AG04449 (cell line): ENCODE data around the gene TAGLN2.

ENCODE experiments used
- CTCF ChIA-PET: fragments of 350-600 bp; formaldehyde crosslinking; extraction: SDS; loops from one replicate; lab custom pipeline; 2021; ENCODE audit warnings: antibody characterized with exemption; lab: Yijun Ruan, JAX
- POLR2A ChIA-PET: fragments of 400-600, 350-600 bp; formaldehyde crosslinking; extraction: SDS; loops from one replicate; lab custom pipeline; 2020; ENCODE audit warnings: antibody characterized with exemption, inconsistent platforms; lab: Yijun Ruan, JAX
- DNase-seq: peaks from one replicate; pipeline ENCODE4 v3.0.0-alpha.2; 2010; ENCODE audit warnings: low read depth, low spot score
- H3K4me3 ChIP-seq: 2 replicates; pipeline ENCODE4 v1.5.1; 2011; ENCODE audit warnings: low read depth, mild to moderate bottlenecking, control low read depth, low read length
- TF ChIP-seq, protein P1 (sequence below): IDR thresholded peaks from one replicate; pipeline ENCODE4 v1.5.1; 2011; ENCODE audit warnings: mild to moderate bottlenecking, moderate library complexity, low read length, control low read depth, inconsistent platforms; ENCODE audit not compliant: insufficient read depth; ENCODE audit errors: missing control alignments

Gene TAGLN2

DNA sequence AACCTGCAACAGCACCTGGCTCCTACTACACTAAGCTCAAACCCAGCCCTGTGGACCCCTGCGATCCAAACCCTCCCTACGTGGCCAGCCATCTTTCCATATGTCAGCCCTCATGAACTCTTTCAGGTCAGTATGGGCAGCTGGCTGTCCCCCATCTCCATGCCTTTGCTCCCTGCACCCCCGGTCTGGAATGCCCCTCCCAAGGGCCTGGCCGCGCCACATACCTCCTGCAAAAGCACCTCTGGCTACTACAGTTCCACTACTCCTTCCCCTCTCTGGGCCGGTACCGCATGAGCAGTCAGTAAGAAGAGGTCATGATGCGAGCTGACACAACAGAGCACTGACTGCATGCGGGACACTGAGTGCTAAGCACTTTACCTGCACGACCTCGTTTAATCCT lies 10.0 kb upstream of the TAGLN2 start:
- ChIA-PET POLR2A (no interaction called here), CTCF (interaction anchor here (0.9 to 23.7 kb wide), 14 partner anchors 9 to 150 kb away, joined by 3 to 1031 read pairs (median 6); partner anchors contain the start of genes IGSF9, PIGM, SLAMF9 and TAGLN2)
- no peak for DNase-seq
- TF ChIP-seq, protein P1, sequence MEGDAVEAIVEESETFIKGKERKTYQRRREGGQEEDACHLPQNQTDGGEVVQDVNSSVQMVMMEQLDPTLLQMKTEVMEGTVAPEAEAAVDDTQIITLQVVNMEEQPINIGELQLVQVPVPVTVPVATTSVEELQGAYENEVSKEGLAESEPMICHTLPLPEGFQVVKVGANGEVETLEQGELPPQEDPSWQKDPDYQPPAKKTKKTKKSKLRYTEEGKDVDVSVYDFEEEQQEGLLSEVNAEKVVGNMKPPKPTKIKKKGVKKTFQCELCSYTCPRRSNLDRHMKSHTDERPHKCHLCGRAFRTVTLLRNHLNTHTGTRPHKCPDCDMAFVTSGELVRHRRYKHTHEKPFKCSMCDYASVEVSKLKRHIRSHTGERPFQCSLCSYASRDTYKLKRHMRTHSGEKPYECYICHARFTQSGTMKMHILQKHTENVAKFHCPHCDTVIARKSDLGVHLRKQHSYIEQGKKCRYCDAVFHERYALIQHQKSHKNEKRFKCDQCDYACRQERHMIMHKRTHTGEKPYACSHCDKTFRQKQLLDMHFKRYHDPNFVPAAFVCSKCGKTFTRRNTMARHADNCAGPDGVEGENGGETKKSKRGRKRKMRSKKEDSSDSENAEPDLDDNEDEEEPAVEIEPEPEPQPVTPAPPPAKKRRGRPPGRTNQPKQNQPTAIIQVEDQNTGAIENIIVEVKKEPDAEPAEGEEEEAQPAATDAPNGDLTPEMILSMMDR: no peak
- H3K4me3 ChIP-seq: no peak overlapping the region

DNA sequence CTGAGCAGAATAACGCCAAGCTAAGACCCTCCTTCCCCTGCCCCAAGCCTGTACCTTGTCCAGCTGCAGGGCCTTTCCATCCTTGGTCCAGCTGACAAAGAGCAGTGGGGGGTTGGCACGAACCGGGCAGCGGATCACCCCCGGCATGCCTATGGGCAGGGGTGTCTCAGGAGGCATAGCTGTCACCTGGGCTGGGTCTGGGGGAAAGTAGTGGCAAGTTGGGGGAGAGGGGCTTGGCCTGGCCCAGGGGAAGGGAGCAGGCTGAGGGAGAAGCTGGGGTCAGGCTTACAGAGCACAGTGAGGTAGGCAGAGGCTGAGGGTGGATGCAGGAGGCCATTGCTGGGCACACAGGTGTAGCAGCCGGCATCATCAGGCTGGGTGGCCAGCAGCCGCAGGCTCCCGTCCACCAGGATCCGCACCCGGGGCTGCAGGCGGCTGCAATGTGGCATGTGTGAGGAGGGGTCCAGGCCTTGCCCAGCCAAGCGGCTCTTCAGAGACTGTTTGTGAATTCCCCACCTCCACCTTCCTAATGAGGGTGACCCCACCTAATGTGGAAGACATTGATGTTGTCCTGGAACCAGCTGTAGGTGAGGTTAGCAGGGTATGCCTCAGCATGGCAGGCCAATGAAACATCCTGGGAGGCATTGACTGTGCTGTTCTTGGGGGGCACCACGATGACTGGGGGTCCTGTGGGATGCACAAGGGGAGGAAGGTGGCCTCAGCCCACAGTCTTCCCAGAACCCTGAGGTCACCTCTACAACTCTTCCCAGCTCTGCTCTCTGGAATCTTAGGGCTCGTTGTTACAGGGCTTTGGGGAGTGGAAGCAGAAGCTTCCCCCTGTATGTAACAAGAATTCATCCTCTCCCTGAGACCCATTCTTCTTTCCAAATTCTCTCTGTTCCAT lies 9.1 kb upstream of the TAGLN2 start:
- CTCF ChIA-PET: interaction anchor here (1.1 to 23.7 kb wide), 11 partner anchors 8 to 145 kb away, joined by 3 to 1031 read pairs (median 9); partner anchors contain the start of genes CFAP45, IGSF9, SLAMF9 and TAGLN2
- POLR2A ChIA-PET: interaction anchor here (1.0 to 1.2 kb wide), 2 partner anchors 9 to 11 kb away, joined by 3 to 4 read pairs; partner anchors contain the start of gene TAGLN2
- DNase-seq: no peak
- no peak overlapping the region for H3K4me3 ChIP-seq
- TF ChIP-seq, protein P1: no peak

DNA sequence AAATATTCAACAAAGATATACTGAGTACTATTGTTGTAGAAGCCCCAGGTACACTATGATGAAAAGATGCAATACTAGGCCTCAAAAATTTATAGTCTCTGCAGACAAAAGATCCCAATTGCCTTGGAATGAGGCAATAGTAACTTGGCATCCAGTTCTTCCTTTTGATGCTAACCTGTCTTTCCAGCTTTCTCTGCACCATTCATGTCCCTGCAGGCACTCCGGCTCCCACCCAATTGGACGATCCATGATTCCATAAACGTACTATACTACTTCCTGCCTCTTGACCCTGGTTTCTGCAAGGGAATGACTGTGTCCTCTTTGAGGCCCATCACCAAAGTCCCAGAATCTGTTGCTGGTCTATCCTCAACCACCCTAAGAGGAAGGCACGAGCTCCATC lies 8.0 kb upstream of the TAGLN2 start:
- POLR2A ChIA-PET: interaction anchor here (1.0 to 1.2 kb wide), 2 partner anchors 8 to 10 kb away, joined by 3 to 4 read pairs; partner anchors contain the start of gene TAGLN2
- CTCF ChIA-PET: interaction anchor here (0.6 to 23.7 kb wide), 8 partner anchors 7 to 153 kb away, joined by 3 to 1031 read pairs (median 9); partner anchors contain the start of genes DUSP23, IGSF9, SLAMF9 and TAGLN2

DNA sequence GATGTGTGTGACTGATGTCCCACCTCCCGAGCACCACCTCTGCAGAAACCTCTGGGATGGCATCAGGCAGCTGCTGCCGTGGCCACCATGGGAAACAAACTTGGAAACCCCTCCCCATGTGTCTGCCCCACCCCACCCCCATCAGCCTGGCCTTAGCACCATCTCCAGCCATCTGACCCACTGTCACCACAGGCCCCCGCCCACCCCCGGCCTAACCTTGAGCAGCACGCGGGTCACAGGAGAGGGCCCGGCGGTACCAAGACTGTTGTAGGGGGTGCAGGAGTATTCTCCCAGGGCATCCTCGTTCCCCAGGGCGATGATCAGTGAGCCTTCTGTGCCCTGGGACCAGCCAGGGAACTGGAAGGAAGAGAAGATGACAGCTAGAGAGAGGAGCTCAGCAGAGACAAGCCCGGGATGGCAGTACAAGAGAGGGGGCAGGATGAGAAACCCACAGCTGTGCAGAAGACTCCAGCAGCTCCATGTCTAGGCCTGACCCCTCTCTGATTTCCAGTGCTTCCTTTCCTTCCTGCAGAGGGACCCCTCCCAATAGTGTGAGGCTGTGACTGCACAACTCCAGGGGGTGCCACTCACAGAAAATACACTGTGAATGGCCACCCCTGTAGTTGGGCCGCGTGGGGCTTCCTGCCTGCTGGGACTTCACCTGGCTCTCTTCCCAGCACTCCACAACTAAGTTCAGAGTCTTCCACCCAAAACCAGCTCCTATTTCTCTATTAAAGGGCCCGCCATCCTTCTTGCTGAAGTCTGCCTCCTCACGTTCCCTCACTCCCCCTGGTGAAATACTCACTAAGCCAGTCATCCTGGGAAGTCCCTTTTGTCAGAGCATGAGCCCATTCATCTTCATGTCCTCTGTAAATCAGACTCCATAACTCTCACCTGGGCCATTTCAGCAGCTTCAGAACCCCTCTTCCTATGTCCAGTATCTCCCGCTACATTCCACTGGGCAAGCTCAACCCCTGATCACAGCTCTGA lies 7.3 kb upstream of the TAGLN2 start:
- no peak for DNase-seq
- CTCF ChIA-PET: interaction anchor here (0.6 to 23.7 kb wide), 8 partner anchors 7 to 152 kb away, joined by 3 to 1031 read pairs (median 9); partner anchors contain the start of genes DUSP23, IGSF9, SLAMF9 and TAGLN2
- POLR2A ChIA-PET: interaction anchor here (1.0 to 1.2 kb wide), 2 partner anchors 7 to 9 kb away, joined by 3 to 4 read pairs; partner anchors contain the start of gene TAGLN2
- no peak overlapping the region for H3K4me3 ChIP-seq
- TF ChIP-seq, protein P1: no peak

More for the DNA sequence above, 8.0 kb upstream of the TAGLN2 start:
- H3K4me3 ChIP-seq: no peak overlapping the region
- no peak for DNase-seq
- TF ChIP-seq, protein P1: no peak

DNA sequence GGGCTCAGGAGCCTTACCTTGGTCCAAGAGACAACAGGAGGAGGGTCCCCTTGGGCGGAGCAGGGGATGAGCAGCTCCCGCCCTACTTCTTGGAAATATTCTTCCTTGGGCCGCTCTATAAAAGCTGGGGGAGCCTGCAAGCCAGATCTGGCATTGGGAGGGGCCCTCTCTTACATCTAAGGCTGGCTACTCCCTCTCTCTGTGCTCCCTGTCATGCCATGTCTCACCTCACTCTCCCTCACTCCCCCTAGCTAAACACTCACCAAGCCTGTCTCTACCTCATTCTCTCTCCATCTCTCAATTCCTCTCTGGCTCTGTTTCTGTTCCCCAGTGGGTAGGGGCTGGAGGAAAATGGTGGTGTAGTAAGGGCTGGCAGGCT lies 6.5 kb upstream of the TAGLN2 start:
- TF ChIP-seq, protein P1: no peak
- POLR2A ChIA-PET: no interaction called here
- CTCF ChIA-PET: interaction anchor here (1.9 to 23.7 kb wide), 3 partner anchors 21 to 133 kb away, joined by 5 to 1031 read pairs (median 161); partner anchors contain the start of genes IGSF9 and SLAMF9

More for the DNA sequence above, 6.5 kb upstream of the TAGLN2 start:
- H3K4me3 ChIP-seq: no peak overlapping the region
- DNase-seq: no peak
